ENCODE data around the gene PSMB2. TPM values are rescaled to one million over a fixed set of nuclear protein-coding genes. Genes with fewer than 3 reads are reported as not detected.

The PSMB2 gene
- total and polyA plus RNA-seq, 4 donors: 26.3 to 99.6 (median 62.5) TPM

- H3K36me3 ChIP-seq (ENCODE audit: control insufficient read depth, insufficient read depth, low read length): peaks cover 33% of the 10 kb centered on the region
- H3K27ac ChIP-seq (ENCODE audit: low read depth, low read length): no peak overlapping the region
- 95% methylated on average over 3 of the region's 3 CpGs for WGBS (ENCODE audit: insufficient coverage)
- H3K9me3 ChIP-seq (ENCODE audit: control insufficient read depth, insufficient read depth, low read length): no peaks in the 10 kb centered on the region
- H3K27me3 ChIP-seq (ENCODE audit: control insufficient read depth, insufficient read depth, low read length): no peaks in the 10 kb centered on the region
- H3K4me1 ChIP-seq (ENCODE audit: control insufficient read depth, insufficient read depth, low read length): no peaks in the 10 kb centered on the region
- no peak for DNase-seq (ENCODE audit: low read depth in 4 of 6, low spot score in 6 of 6)
- no peak overlapping the region for H3K4me3 ChIP-seq (ENCODE audit: low read depth, low read length)
These were observed 40.7 kb downstream of the PSMB2 start for GRCh38 chr1:35600593-35600992.

- DNase-seq (ENCODE audit: low read depth in 4 of 6, low spot score in 6 of 6): no peak
- H3K36me3 ChIP-seq (ENCODE audit: control insufficient read depth, insufficient read depth, low read length): peaks cover 33% of the 10 kb centered on the region
- no peaks in the 10 kb centered on the region for H3K9me3 ChIP-seq (ENCODE audit: control insufficient read depth, insufficient read depth, low read length)
- H3K27me3 ChIP-seq (ENCODE audit: control insufficient read depth, insufficient read depth, low read length): no peaks in the 10 kb centered on the region
- no peak overlapping the region for H3K4me3 ChIP-seq (ENCODE audit: low read depth, low read length)
- H3K27ac ChIP-seq (ENCODE audit: low read depth, low read length): no peak overlapping the region
- 85% methylated on average over 3 of the region's 3 CpGs for WGBS (ENCODE audit: insufficient coverage)
- no peaks in the 10 kb centered on the region for H3K4me1 ChIP-seq (ENCODE audit: control insufficient read depth, insufficient read depth, low read length)
These were observed 41.9 kb downstream of the PSMB2 start for GRCh38 chr1:35599411-35599810.

- Histone ChIP-seq H3K27me3 (ENCODE audit: control insufficient read depth, insufficient read depth, low read length) (no peaks in the 10 kb centered on the region), H3K9me3 (ENCODE audit: control insufficient read depth, insufficient read depth, low read length) (no peaks in the 10 kb centered on the region), H3K27ac (ENCODE audit: low read depth, low read length) (no peak overlapping the region), H3K4me3 (ENCODE audit: low read depth, low read length) (no peak overlapping the region), H3K4me1 (ENCODE audit: control insufficient read depth, insufficient read depth, low read length) (no peaks in the 10 kb centered on the region), H3K36me3 (ENCODE audit: control insufficient read depth, insufficient read depth, low read length) (peaks cover 29% of the 10 kb centered on the region)
- WGBS (ENCODE audit: insufficient coverage): 91% methylated on average over 1 of the region's 2 CpGs
- DNase-seq (ENCODE audit: low read depth in 4 of 6, low spot score in 6 of 6): peak in 1 of 6 donors; percentile 15
These were observed 42.4 kb downstream of the PSMB2 start for GRCh38 chr1:35598895-35599294.

- Histone ChIP-seq H3K9me3 (ENCODE audit: control insufficient read depth, insufficient read depth, low read length) (no peaks in the 10 kb centered on the region), H3K36me3 (ENCODE audit: control insufficient read depth, insufficient read depth, low read length) (peaks cover 24% of the 10 kb centered on the region), H3K4me3 (ENCODE audit: low read depth, low read length) (no peak overlapping the region), H3K27ac (ENCODE audit: low read depth, low read length) (no peak overlapping the region), H3K4me1 (ENCODE audit: control insufficient read depth, insufficient read depth, low read length) (no peaks in the 10 kb centered on the region), H3K27me3 (ENCODE audit: control insufficient read depth, insufficient read depth, low read length) (no peaks in the 10 kb centered on the region)
- WGBS (ENCODE audit: insufficient coverage): 90% methylated on average over 3 of the region's 5 CpGs
- DNase-seq (ENCODE audit: low read depth in 4 of 6, low spot score in 6 of 6): no peak
These were observed 43.5 kb downstream of the PSMB2 start for GRCh38 chr1:35597870-35598269.

- no peaks in the 10 kb centered on the region for H3K9me3 ChIP-seq (ENCODE audit: control insufficient read depth, insufficient read depth, low read length)
- peaks cover 23% of the 10 kb centered on the region for H3K36me3 ChIP-seq (ENCODE audit: control insufficient read depth, insufficient read depth, low read length)
- WGBS (ENCODE audit: insufficient coverage): 94% methylated on average over 2 of the region's 7 CpGs
- H3K4me3 ChIP-seq (ENCODE audit: low read depth, low read length): no peak overlapping the region
- H3K27me3 ChIP-seq (ENCODE audit: control insufficient read depth, insufficient read depth, low read length): no peaks in the 10 kb centered on the region
- no peak for DNase-seq (ENCODE audit: low read depth in 4 of 6, low spot score in 6 of 6)
- H3K4me1 ChIP-seq (ENCODE audit: control insufficient read depth, insufficient read depth, low read length): no peaks in the 10 kb centered on the region
- no peak overlapping the region for H3K27ac ChIP-seq (ENCODE audit: low read depth, low read length)
These were observed 45.6 kb downstream of the PSMB2 start for GRCh38 chr1:35595684-35596083.

GRCh38 chr1:35594005-35594760, 47.1 kb downstream of the PSMB2 start:
- Histone ChIP-seq H3K27ac (ENCODE audit: low read depth, low read length) (no peak overlapping the region), H3K9me3 (ENCODE audit: control insufficient read depth, insufficient read depth, low read length) (no peaks in the 10 kb centered on the region), H3K27me3 (ENCODE audit: control insufficient read depth, insufficient read depth, low read length) (no peaks in the 10 kb centered on the region), H3K36me3 (ENCODE audit: control insufficient read depth, insufficient read depth, low read length) (peaks cover 34% of the 10 kb centered on the region), H3K4me3 (ENCODE audit: low read depth, low read length) (no peak overlapping the region), H3K4me1 (ENCODE audit: control insufficient read depth, insufficient read depth, low read length) (no peaks in the 10 kb centered on the region)
- 95% methylated on average over 7 of the region's 9 CpGs for WGBS (ENCODE audit: insufficient coverage)
- DNase-seq (ENCODE audit: low read depth in 4 of 6, low spot score in 6 of 6): no peak

GRCh38 chr1:35592991-35593769, 48.1 kb downstream of the PSMB2 start:
- no peak overlapping the region for H3K27ac ChIP-seq (ENCODE audit: low read depth, low read length)
- DNase-seq (ENCODE audit: low read depth in 4 of 6, low spot score in 6 of 6): no peak
- no peaks in the 10 kb centered on the region for H3K9me3 ChIP-seq (ENCODE audit: control insufficient read depth, insufficient read depth, low read length)
- H3K4me3 ChIP-seq (ENCODE audit: low read depth, low read length): no peak overlapping the region
- H3K36me3 ChIP-seq (ENCODE audit: control insufficient read depth, insufficient read depth, low read length): peaks cover 43% of the 10 kb centered on the region
- no peaks in the 10 kb centered on the region for H3K4me1 ChIP-seq (ENCODE audit: control insufficient read depth, insufficient read depth, low read length)
- H3K27me3 ChIP-seq (ENCODE audit: control insufficient read depth, insufficient read depth, low read length): no peaks in the 10 kb centered on the region
- WGBS (ENCODE audit: insufficient coverage): 81% methylated on average over 6 of the region's 8 CpGs

GRCh38 chr1:35591211-35591610, 50.1 kb downstream of the PSMB2 start:
- Histone ChIP-seq H3K4me3 (ENCODE audit: low read depth, low read length) (no peak overlapping the region), H3K27ac (ENCODE audit: low read depth, low read length) (no peak overlapping the region), H3K36me3 (ENCODE audit: control insufficient read depth, insufficient read depth, low read length) (peaks cover 47% of the 10 kb centered on the region), H3K4me1 (ENCODE audit: control insufficient read depth, insufficient read depth, low read length) (no peaks in the 10 kb centered on the region), H3K27me3 (ENCODE audit: control insufficient read depth, insufficient read depth, low read length) (no peaks in the 10 kb centered on the region), H3K9me3 (ENCODE audit: control insufficient read depth, insufficient read depth, low read length) (no peaks in the 10 kb centered on the region)
- 93% methylated on average over 7 of the region's 8 CpGs for WGBS (ENCODE audit: insufficient coverage)
- no peak for DNase-seq (ENCODE audit: low read depth in 4 of 6, low spot score in 6 of 6)

- H3K9me3 ChIP-seq (ENCODE audit: control insufficient read depth, insufficient read depth, low read length): no peaks in the 10 kb centered on the region
- no peak overlapping the region for H3K4me3 ChIP-seq (ENCODE audit: low read depth, low read length)
- H3K27me3 ChIP-seq (ENCODE audit: control insufficient read depth, insufficient read depth, low read length): no peaks in the 10 kb centered on the region
- H3K36me3 ChIP-seq (ENCODE audit: control insufficient read depth, insufficient read depth, low read length): peaks cover 45% of the 10 kb centered on the region
- 94% methylated on average over 25 of the region's 25 CpGs for WGBS (ENCODE audit: insufficient coverage)
- no peak for DNase-seq (ENCODE audit: low read depth in 4 of 6, low spot score in 6 of 6)
- H3K27ac ChIP-seq (ENCODE audit: low read depth, low read length): no peak overlapping the region
- H3K4me1 ChIP-seq (ENCODE audit: control insufficient read depth, insufficient read depth, low read length): no peaks in the 10 kb centered on the region
These were observed 50.8 kb downstream of the PSMB2 start for GRCh38 chr1:35590476-35591040.
